ENCODE data around the gene FARS2.

DNA sequence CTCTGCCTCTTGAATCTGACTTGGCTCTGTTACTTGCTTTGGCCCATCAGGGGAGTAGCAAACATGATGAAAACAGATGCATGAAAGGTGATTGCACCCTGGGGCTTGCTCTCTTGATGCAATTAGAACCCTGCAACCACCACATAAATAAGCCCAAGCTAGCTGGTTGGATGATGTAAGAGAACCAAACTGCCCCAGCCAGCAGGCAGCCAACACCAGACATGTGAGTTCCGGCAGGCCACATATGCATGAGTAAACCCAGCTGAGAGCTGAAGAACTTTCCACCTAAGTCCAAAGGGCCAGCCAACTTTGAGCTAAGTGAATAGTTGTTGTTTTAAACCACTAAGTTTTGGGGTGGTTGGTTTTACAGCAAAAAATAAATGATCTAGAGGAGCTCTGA is 268.4 kb downstream of the FARS2 start:
- TF ChIP-seq, protein P1, sequence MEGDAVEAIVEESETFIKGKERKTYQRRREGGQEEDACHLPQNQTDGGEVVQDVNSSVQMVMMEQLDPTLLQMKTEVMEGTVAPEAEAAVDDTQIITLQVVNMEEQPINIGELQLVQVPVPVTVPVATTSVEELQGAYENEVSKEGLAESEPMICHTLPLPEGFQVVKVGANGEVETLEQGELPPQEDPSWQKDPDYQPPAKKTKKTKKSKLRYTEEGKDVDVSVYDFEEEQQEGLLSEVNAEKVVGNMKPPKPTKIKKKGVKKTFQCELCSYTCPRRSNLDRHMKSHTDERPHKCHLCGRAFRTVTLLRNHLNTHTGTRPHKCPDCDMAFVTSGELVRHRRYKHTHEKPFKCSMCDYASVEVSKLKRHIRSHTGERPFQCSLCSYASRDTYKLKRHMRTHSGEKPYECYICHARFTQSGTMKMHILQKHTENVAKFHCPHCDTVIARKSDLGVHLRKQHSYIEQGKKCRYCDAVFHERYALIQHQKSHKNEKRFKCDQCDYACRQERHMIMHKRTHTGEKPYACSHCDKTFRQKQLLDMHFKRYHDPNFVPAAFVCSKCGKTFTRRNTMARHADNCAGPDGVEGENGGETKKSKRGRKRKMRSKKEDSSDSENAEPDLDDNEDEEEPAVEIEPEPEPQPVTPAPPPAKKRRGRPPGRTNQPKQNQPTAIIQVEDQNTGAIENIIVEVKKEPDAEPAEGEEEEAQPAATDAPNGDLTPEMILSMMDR (IDR thresholded peaks at IDR 0.05 in 8 of 11, conservative IDR thresholded peaks at IDR 0.05 in 3 of 11), result no peak
- TF ChIP-seq POLR2A (IDR thresholded peaks at IDR 0.05), result no peak

All from spleen (tissue), 7 donors.